ENCODE measurements around the gene JMJD4. TPM values are rescaled to one million over a fixed set of nuclear protein-coding genes. Genes with fewer than 3 reads are reported as not detected.
A peak's percentile ranks its signal among the peaks of the same experiment; 100 is the strongest.

Gene JMJD4
- total RNA-seq, 3 donors from 2014 or later (not counting 1 experiment from before 2014, with no cell fraction given), result 8.8 to 12.4 (median 12.3) TPM

DNA sequence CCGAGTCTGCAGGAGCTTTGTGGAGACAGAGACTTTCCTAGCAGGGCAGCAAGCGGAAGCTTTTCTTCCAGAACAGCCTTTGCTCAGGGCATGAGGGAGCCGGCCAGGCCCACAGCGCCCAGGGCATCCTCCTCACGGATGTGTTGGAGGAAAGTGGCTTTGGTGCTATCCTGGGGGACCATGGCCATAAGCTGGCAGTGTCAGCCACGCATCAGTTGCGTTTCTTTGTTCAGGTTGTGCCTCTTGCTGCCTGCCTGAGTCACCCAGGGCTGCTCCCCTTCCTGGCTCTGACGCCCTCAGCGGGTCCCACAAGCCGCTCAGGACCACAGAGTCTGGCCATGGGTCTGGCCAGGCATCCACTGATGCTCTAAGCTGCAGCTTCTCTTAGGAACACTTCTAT is 40.7 kb upstream of the JMJD4 start:
- DNase-seq (no peak), ATAC-seq (peak in 2 of 3 donors; percentile 9 to 19)
- WGBS (ENCODE audit: insufficient coverage), result 89% methylated on average over 10 of the region's 10 CpGs
- Histone ChIP-seq H3K27me3 (ENCODE audit: control insufficient read depth, insufficient read depth, low read length) (peaks cover 2% of the 10 kb centered on the region), H3K4me1 (ENCODE audit: control insufficient read depth, insufficient read depth, low read length) (peaks cover 39% of the 10 kb centered on the region), H3K27ac (ENCODE audit: low read length) (no peak overlapping the region), H3K4me3 (ENCODE audit: low read length) (no peak overlapping the region), H3K9me3 (ENCODE audit: control insufficient read depth, insufficient read depth, low read length) (no peaks in the 10 kb centered on the region), H3K36me3 (ENCODE audit: control insufficient read depth, insufficient read depth, low read length) (peaks cover 3% of the 10 kb centered on the region)
- no peaks in the 10 kb centered on the region for H3K36me3 Mint-ChIP-seq
- TF ChIP-seq, protein P1, sequence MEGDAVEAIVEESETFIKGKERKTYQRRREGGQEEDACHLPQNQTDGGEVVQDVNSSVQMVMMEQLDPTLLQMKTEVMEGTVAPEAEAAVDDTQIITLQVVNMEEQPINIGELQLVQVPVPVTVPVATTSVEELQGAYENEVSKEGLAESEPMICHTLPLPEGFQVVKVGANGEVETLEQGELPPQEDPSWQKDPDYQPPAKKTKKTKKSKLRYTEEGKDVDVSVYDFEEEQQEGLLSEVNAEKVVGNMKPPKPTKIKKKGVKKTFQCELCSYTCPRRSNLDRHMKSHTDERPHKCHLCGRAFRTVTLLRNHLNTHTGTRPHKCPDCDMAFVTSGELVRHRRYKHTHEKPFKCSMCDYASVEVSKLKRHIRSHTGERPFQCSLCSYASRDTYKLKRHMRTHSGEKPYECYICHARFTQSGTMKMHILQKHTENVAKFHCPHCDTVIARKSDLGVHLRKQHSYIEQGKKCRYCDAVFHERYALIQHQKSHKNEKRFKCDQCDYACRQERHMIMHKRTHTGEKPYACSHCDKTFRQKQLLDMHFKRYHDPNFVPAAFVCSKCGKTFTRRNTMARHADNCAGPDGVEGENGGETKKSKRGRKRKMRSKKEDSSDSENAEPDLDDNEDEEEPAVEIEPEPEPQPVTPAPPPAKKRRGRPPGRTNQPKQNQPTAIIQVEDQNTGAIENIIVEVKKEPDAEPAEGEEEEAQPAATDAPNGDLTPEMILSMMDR (IDR thresholded peaks at IDR 0.05), result no peak
- H3K4me3 Mint-ChIP-seq, result peak overlapping the region; percentile 78
- intact Hi-C loops (cut with micrococcal nuclease), result no loop called here
- no peaks in the 10 kb centered on the region for H3K9me3 Mint-ChIP-seq
- peak overlapping the region in 1 of 2 donors; percentile 60 for H3K27ac Mint-ChIP-seq
- peaks cover 0 to 4% of the 10 kb centered on the region in 2 donors for H3K27me3 Mint-ChIP-seq (ENCODE audit: low read depth in 2 of 2)
- H3K4me1 Mint-ChIP-seq, result peaks cover 46 to 48% of the 10 kb centered on the region in 2 donors

DNA sequence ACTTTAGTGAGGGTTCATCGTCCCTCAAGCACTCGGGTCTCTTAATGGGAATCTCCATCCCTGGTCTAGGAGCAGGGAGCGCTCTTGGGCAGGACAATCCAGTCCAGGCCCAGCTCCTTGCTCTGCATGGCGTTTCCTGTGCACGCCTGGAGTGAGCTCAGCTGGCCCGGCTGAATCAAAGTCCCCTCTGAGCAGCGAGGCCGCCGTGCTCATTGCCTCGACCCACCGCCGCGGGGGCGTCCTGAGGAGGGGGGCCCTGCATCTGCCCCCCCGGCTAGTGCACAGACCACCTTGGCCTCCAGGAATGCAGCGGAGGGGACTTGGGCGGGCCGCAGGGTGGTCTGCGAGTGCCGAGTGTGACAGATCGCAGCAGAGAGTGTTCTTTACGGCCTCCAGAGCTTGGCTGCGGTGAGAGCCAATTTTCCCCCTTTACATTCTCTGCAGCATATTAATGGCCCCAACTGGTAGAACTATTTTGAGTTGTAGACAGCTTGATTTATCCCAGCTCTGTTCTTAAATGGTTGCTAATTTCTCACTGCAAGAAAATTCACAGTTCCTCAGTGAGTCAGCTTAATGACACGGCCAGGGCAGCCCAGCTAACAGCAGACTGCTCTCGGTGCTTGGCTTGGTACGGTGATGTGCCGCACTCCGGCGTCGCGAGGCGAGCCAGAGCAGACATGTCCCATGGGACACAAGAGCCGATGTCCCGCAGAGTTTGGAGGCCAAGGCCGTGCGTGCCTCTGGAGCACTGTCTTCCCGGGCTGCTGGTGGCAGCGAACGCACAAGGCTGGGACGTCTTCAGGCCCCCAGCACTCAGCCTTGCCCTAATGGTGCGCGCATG is 39.9 kb upstream of the JMJD4 start:
- Mint-ChIP-seq H3K4me1 (peaks cover 46 to 48% of the 10 kb centered on the region in 2 donors), H3K9me3 (no peaks in the 10 kb centered on the region), H3K4me3 (peak overlapping the region; percentile 38), H3K27me3 (ENCODE audit: low read depth in 2 of 2) (peaks cover 0 to 7% of the 10 kb centered on the region in 2 donors), H3K27ac (peak overlapping the region in 1 of 2 donors; percentile 76), H3K36me3 (no peaks in the 10 kb centered on the region)
- intact Hi-C loops (cut with micrococcal nuclease), result loop anchor here (1.0 kb wide), 1 partner anchor 9 kb away; no protein-coding TSS in a partner anchor
- Histone ChIP-seq H3K4me3 (ENCODE audit: low read length) (no peak overlapping the region), H3K27me3 (ENCODE audit: control insufficient read depth, insufficient read depth, low read length) (peaks cover 4% of the 10 kb centered on the region), H3K36me3 (ENCODE audit: control insufficient read depth, insufficient read depth, low read length) (peaks cover 3% of the 10 kb centered on the region), H3K27ac (ENCODE audit: low read length) (no peak overlapping the region), H3K4me1 (ENCODE audit: control insufficient read depth, insufficient read depth, low read length) (peaks cover 39% of the 10 kb centered on the region), H3K9me3 (ENCODE audit: control insufficient read depth, insufficient read depth, low read length) (no peaks in the 10 kb centered on the region)
- TF ChIP-seq, protein P1 (IDR thresholded peaks at IDR 0.05), result no peak
- DNase-seq, result no peak
- 94% methylated on average over 41 of the region's 42 CpGs for WGBS (ENCODE audit: insufficient coverage)
- no peak for ATAC-seq

DNA sequence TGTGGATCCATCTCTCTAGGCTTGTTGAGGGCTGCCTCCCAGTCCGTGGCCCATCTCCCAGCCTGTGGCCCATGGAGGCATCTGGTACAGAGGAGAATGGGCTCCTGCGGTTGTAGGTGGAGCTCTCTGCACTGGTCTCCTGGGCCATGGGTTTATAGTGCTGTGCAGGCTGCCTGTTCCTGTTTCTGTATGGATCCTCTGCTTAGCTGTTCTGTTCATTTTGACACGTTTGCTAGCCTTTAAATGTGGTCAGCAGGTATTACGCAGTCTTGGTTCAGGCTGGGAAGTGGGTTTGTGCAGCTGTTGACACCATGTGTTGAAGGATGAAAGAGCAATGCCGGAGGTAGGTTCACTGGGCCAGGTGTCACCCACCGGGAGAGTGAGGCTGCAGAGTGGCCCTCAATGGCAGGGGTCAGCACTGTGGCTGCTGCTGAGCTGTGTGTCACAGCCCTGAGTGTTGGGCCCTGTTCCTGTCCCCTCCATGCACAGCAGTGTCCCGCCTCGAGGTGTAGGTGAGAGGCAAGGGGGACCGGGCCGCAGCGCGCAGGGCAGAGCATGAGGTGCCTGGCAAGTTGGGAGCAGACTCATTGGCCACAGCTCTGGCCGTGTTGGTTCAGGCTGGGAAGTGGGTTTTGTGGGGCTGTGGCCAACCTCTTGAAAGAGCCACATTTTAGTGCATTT is 39.1 kb upstream of the JMJD4 start:
- H3K27ac ChIP-seq (ENCODE audit: low read length), result no peak overlapping the region
- DNase-seq (peak; percentile 36 to 80), ATAC-seq (peak; percentile 65 to 79 (median 72))
- peaks cover 6% of the 10 kb centered on the region for H3K27me3 ChIP-seq (ENCODE audit: control insufficient read depth, insufficient read depth, low read length)
- H3K4me3 Mint-ChIP-seq, result peak overlapping the region; percentile 38
- 43% methylated on average over 13 of the region's 13 CpGs for WGBS (ENCODE audit: insufficient coverage)
- intact Hi-C loops (cut with micrococcal nuclease), result loop anchor here (1.0 kb wide), 1 partner anchor 8 kb away; no protein-coding TSS in a partner anchor
- peaks cover 39% of the 10 kb centered on the region for H3K4me1 ChIP-seq (ENCODE audit: control insufficient read depth, insufficient read depth, low read length)
- no peaks in the 10 kb centered on the region for H3K36me3 Mint-ChIP-seq
- H3K9me3 ChIP-seq (ENCODE audit: control insufficient read depth, insufficient read depth, low read length), result no peaks in the 10 kb centered on the region
- H3K27ac Mint-ChIP-seq, result peak overlapping the region; percentile 19 to 76
- no peak overlapping the region for H3K4me3 ChIP-seq (ENCODE audit: low read length)
- no peaks in the 10 kb centered on the region for H3K9me3 Mint-ChIP-seq
- TF ChIP-seq, protein P1 (IDR thresholded peaks at IDR 0.05), result no peak
- H3K4me1 Mint-ChIP-seq, result peaks cover 46 to 48% of the 10 kb centered on the region in 2 donors
- H3K27me3 Mint-ChIP-seq (ENCODE audit: low read depth in 2 of 2), result peaks cover 0 to 10% of the 10 kb centered on the region in 2 donors
- H3K36me3 ChIP-seq (ENCODE audit: control insufficient read depth, insufficient read depth, low read length), result peaks cover 5% of the 10 kb centered on the region
